Middle frontal gyrus (tissue), 1 donor: Measurements from ENCODE around the gene PKNOX2.

Source experiments
- DNase-seq: peaks from one replicate; pipeline ENCODE4 v3.0.0-alpha.2; 2015; ENCODE audit warnings: low spot score; ENCODE audit errors: extremely low spot score

Gene PKNOX2

DNA sequence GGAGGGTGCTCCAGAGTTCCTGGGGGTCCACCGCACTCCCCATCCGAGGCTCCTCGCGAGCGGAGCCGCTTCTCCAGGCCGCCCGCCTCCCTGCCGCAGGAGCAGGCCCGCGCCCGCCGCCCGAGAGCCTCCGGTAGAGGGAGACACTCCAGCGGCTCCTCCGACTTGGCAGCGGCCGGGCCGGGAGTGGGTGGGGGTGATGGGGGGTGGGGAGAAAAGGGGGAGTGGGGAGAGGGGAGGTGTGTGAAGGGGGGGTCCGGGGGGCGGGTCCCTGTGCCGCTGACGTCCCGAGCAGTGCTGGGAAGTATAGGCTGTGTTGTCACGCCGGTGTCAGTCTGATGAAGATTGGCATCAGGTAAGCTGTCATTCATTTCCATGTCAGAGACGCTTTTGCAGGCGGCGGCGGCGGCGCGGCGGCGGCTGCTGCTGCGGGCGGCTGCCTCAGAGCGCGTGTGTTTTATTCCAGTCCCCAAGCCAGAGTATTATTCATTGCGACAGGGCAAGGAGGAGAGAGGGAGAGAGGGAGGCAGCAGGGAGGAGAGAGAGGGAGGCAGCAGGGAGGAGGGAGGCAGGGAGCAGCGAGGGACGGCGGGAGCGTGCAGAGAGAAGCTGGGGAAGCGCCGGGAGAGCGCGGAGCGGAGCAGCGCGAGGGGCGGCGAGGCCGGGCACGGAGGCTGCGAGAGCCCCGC is at the start of gene PKNOX2:
TSS of gene PKNOX2 (plus strand) at position 330 of the 689 bp plus-strand sequence. CDS start 186,555 bp downstream, outside the sequence.
- no peak for DNase-seq

- no peak for DNase-seq
Measured at GRCh38 chr11:125117429-125117828, 47.1 kb upstream of the PKNOX2 start.

GRCh38 chr11:125123194-125123946 is 41.2 kb upstream of the PKNOX2 start:
- DNase-seq, result no peak

DNA sequence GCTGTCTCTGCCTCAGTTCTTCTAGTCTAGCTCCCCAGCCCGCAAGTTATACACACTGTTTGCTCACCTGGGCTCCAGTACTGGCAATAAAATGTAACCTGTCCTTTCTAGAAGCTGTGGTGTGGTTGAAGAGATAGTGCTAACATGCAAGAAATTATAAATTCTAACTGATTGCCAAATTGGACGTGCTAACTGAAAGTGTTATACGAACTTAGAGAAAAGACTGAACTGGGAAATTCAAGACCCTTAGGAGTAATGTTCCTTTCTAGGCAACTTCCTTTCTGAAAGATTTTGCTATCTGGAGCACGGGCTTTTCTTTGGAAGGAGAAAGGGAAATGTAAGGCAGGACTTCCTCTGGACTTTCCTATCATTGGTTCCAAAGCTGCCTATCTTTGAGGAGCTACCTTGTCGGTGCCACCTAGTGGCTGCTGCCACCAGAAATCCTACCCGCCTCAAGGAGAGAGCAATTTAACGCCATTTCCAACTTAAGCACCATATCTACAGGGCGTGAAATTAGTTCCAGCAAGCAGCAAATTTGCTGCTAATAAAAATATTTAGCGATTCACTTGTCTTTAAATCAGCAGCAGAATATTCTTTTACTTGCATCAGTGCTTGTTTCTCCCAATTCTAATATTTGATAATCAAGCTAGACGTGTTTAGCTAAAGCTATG is 40.5 kb upstream of the PKNOX2 start:
- DNase-seq, result no peak

- no peak for DNase-seq
Measured at GRCh38 chr11:125124618-125124992, 39.9 kb upstream of the PKNOX2 start.

- no peak for DNase-seq
Measured at GRCh38 chr11:125128450-125128849, 36.1 kb upstream of the PKNOX2 start.

DNA sequence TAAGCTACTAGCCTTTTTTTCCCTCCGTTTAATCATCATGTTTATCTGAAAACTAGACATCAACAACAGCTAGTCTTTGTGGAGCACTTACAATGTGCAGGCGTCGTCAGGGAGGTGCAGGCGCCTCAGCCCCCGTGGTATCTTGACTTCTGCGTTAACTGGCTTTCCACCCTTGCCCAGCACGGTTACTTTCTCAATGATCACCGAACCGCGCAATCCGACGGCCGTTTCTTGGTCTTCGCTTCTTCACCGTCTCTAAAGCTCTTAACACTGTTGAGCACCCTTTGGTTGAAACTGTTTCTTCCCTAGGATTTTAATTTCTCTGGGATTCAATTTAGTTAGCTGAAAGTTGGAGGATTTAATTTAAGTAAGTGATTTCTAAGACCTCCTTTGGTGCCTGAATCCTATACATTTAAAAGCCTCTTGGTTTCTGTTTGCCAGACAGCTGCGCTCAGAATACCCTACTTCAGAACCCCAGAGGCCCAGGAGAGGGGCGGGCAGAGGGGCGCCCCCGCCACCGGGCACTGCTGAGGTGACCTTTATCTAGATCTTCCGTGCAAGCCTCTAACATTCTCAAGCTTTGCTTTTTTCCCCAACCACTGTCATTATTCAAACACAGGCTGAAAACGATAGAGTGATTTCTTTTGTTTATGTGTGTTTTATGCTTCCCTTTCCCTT is 35.1 kb upstream of the PKNOX2 start:
- no peak for DNase-seq

GRCh38 chr11:125132071-125132470 is 32.5 kb upstream of the PKNOX2 start:
- DNase-seq, result no peak

- DNase-seq, result no peak
Measured at GRCh38 chr11:125132596-125132995, 32.0 kb upstream of the PKNOX2 start.

DNA sequence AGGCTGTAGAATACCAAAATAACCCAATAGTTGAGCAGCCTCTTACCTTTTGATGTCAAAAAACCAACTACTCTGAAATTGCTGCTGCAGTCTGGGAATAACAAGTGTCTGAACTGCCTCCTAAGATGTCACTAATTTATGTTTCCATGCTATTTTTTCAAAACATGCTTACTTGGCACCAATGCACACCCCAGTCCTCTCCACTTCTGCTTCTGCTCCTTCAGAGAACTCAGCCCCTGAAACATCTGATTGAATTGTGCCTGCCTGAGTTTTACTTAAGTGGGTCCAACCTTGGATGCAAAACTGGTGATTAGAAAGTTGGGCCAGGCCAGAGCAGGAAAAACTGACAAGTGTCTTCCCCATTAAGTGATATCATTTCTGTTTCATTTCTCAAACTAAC is 28.6 kb upstream of the PKNOX2 start:
- no peak for DNase-seq

DNA sequence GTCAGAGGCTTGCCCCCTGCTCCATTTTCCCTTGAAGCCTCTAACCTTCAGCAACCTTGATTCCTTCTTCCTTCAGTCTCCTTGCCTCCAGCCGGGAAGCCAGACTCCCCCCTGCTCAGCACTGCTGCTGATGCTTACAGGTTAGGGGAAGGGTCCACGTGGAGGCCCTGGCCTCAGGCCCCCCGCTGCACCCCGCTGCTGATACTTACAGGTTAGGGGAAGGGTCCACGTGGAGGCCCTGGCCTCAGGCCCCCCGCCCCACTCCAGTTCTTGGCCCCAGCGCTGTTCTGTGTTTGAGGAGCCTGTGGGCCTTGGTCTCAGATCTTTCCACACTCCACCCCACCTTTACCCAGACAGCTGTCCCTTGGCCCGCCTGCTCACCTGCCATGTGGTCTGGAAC is 25.6 kb upstream of the PKNOX2 start:
- no peak for DNase-seq

DNA sequence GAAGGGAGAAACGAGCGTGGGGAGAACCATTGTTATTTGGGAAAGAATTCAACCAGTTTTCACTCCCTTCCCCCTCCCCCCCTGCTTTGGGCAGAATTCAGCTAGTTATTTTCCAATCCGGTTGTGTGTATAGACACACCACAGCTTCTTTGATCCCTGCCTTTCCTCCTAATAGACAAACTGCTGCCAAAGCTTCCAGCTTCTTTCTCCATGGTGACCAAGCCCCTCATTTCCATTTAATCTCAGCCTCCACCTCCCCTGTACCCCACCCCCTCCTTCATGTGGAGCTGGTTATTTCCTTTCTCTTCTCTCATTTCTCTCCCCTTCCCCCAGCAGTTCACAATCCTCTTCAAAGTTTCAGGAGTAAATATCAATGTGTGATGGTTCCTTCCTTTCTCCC is 24.8 kb upstream of the PKNOX2 start:
- no peak for DNase-seq

DNA sequence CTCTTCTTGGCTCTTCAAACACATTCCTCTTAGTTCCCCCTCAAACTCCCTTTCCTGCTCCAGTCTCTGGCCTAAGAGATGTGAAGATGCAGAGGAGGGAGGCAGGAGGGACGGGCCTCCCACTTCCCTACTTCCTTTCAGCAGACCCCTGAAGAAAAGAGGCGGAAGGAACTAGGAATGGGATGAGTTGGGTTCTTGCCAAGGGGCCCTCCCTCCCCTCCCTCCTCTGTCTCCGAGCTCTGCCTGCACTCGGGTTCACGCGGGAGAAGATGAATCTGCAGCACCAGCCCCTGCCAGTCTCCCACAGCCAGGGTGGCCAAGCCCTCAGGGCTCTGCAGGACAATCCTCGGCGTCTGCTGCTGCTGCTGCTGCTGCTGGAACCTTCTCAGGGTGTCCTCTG is 24.3 kb upstream of the PKNOX2 start:
- DNase-seq, result no peak

GRCh38 chr11:125141178-125141577 is 23.4 kb upstream of the PKNOX2 start:
- DNase-seq, result no peak

GRCh38 chr11:125141686-125142535 is 22.6 kb upstream of the PKNOX2 start:
- DNase-seq, result no peak

GRCh38 chr11:125146232-125146631 is 18.3 kb upstream of the PKNOX2 start:
- DNase-seq, result no peak

GRCh38 chr11:125147280-125147679 is 17.3 kb upstream of the PKNOX2 start:
- no peak for DNase-seq

DNA sequence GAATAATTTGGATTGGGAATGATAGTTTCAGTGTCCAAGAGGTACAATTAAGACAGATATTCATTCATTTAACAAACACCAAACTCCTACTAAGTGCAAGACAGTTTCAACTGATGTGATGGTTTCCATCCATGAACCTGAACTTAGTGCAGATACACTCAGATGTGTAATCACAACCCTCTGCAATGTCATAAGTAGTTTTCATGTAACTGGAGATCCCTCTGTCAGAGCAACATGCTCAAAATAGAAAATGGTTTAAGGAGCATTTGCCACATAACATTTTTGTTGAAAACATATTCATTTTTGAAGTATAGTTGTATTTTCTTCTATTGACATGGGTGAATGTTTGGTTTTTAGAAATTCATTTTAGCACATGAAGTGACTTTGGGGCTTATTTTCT is 16.5 kb upstream of the PKNOX2 start:
- no peak for DNase-seq

- no peak for DNase-seq
Measured at GRCh38 chr11:125148743-125149142, 15.8 kb upstream of the PKNOX2 start.

DNA sequence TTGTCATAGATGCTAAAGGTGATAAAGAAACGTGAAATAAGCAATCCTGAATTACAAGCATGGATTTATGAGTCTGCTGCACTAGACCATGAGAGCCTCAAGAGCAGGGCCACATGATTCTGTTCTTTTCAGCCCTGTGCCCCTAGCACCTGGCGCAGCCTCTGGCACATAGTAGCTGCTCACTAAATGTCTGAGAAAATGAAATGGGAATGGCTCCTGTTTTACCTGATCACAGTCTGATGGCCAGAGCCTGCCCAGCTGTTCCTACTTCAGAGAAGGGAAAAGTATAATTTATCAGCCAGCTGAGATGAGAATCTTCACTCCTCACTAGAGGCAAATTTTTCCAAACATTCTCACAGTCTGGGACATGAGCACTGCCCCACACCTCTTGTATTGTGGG is 10.7 kb upstream of the PKNOX2 start:
- no peak for DNase-seq
